Measurements from ENCODE around the gene FADS2.

FADS2 gene
- total RNA-seq: 0.67 to 12.2 reads per million in 2 donors

GRCh38 chr11:61827571-61828378 lies at the start of gene FADS2:
TSS of gene FADS2 (plus strand) at chr11:61828300. CDS start at chr11:61828391, 91 bp downstream.
- peak in 3 of 5 experiments; percentile 29 to 91 (median 44) for DNase-seq

DNA sequence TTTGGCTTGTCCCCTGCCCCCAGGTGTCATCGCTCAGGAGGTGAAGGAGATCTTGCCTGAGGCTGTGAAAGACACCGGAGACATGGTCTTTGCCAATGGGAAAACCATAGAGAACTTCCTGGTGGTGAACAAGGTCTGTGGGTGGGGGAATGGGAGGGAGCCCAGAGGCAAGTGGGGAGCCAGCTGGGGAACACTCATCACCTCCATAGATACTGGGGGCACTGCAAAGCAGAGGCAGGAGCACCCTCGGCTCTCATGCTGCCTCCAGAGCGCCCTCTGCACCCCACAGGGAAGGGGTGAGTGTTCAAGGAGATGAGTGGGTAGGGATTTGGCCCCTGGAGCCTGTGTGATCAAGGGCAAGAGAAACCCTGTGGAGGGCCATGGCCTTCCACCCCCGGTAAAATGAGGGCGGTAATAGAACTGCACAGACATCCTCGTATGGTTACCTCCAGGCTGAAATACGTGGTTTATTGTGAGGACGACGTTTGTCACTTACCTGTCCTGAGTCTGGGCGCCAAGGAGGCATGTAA lies 49.7 kb upstream of the FADS2 start:
- no peak for DNase-seq

DNA sequence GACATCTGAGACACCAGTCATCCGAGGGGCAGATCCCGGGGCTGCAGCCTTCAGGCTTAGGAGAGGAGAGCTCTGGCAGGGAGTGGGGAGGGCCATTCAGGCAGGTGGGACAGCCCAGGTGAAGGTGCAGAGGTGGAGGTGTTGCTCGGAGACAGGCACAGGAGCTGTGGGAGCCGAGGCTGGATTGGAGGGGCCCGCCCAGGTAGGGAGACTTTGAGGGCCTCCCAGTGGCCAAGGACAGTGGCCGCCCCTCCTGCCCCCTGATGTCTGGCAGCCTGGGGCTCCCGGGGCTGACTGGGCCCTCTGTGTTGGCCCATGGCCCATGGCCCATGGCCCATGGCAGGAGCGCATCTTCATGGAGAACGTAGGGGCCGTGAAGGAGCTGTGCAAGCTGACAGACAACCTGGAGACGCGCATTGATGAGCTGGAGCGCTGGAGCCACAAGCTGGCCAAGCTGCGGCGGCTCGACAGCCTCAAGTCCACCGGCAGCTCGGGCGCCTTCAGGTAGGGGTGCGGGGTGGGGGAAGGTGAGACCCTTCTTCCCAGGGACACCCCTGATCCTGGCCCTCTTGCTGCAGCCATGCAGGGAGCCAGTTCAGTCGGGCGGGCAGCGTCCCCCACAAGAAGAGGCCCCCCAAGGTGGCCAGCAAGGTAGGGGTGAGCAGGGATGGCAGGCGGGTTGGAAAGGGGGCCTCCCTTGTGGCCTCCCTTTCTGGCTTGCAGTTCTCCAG lies 49.0 kb upstream of the FADS2 start:
- DNase-seq: no peak

- no peak for DNase-seq
Measured at GRCh38 chr11:61779666-61780525, 48.2 kb upstream of the FADS2 start.

DNA sequence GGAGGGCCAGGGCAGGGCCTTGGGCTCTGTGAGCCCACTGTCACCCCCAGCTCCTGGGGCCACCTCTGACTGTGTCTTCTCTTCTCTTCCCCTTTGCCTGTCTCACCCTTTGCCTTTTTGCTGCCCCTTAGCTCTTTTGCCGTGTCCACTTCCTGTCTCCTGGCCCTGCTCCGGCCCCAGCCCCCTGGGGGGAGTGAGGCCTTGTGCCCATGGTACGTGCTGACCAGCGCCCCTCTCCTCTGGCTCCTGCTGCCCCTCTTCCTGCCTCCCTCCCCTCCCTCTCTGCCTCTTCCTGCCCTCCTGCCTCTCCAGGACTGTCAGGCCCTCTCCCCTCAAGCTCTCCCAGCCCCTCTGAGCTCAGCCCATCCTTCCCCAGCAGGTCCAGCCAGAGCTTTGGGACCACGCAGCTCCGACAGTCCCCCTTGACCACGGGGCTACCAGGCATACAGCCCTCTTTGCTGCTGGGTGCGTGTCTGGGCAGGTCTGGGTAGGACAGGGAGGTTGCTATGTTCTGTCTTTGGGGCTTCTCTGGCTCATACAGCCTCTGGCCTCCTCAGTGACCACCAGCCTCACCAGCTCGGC lies 47.4 kb upstream of the FADS2 start:
- no peak for DNase-seq

DNA sequence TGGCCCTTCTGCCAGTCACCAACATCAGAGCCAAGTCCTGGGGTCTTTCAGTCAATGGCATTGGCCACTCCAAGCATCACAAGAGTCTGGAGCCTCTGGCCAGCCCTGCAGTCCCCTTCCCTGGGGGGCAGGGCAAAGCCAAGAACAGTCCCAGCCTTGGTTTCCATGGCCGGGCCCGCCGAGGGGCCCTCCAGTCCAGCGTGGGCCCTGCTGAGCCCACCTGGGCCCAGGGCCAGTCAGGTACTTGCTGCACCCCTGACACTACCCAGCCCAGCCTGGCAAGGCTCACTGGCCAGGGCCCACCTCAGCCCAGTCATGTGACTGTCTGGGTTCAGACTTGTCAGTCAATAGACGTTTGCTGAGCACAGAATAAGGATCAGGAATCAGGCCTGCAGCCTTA lies 46.5 kb upstream of the FADS2 start:
- DNase-seq: no peak

GRCh38 chr11:61782299-61782698 lies 45.8 kb upstream of the FADS2 start:
- DNase-seq: no peak

DNA sequence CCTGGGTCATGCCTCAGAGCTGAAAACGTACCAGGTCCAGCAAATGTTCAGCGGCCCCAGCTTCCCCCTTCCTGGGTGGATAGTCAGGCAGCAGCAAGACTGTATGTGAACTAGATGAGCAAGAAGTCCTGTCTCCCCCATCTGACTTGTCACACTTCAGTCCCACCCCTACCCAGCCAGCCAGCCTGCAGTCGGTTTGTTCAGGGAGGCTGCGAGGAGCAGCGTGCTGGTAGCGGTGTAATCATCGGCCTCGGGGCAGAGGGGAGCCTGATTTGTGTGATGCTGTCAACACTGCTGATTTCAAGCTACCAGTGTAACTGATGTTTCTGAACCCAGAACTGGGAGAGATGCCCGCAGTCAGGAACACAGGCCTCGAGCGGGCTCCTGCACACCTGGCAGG lies 45.3 kb upstream of the FADS2 start:
- DNase-seq: no peak

GRCh38 chr11:61783717-61784505 lies 44.2 kb upstream of the FADS2 start:
- DNase-seq: no peak

DNA sequence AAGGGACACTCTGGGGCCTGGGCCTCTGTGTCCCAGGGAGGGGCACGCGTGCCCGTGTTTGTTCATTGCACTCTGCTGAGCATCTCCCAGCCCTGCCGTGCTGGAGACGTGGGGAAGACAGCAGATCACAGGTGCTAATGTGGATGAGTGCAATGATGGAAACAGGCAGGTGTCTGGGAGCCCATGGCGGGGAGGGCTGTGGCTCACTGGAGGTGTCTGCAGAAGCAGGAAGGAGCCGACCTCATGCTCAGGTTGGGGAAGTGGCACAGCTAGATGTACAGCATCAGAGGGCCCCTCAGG lies 43.6 kb upstream of the FADS2 start:
- DNase-seq: no peak

DNA sequence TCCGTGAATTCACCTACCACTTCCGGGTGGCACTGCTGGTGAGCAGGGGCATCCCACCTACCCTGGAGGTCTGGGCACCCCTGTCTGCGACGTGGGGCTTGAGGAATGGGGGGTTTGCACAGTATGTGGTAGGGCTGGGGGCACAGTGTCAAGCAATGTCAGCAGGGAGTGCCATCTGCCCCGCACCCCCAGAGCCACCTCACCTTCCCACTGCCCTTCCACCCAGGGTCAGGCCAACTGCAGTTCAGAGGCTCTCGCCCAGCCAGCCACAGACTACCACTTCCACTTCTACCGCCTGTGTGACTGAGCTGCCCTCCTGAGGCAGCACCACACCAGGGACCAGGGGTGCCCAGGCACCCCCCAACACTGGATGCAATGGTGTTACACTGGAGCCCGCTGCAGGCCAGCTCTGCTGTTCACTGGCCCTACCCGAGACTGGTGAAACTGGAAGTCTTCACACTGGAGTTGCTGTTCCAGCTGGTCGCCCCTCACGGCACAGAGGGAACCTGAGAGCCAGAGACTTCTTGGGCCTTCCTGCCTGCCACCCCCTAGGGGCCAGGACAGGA lies 42.2 kb upstream of the FADS2 start:
- no peak for DNase-seq

- peak in 1 of 5 experiments; percentile 28 for DNase-seq
Measured at GRCh38 chr11:61787928-61788491, 40.1 kb upstream of the FADS2 start.

- peak in 4 of 5 experiments; percentile 14 to 80 (median 28) for DNase-seq
Measured at GRCh38 chr11:61791737-61792309, 36.3 kb upstream of the FADS2 start.

GRCh38 chr11:61792310-61793082 lies 35.6 kb upstream of the FADS2 start, which contains the start of the genes FEN1 and TMEM258:
TSS of gene FEN1 (plus strand) at chr11:61792911. CDS start at chr11:61795362, 2,451 bp downstream.
TSS of gene TMEM258 (minus strand) at chr11:61792599. CDS start at chr11:61792558, 41 bp downstream.
- DNase-seq: peak; percentile 73 to 96 (median 82)

GRCh38 chr11:61793083-61793828 lies 34.8 kb upstream of the FADS2 start:
- DNase-seq: no peak

- no peak for DNase-seq
Measured at GRCh38 chr11:61793829-61794204, 34.3 kb upstream of the FADS2 start.

DNA sequence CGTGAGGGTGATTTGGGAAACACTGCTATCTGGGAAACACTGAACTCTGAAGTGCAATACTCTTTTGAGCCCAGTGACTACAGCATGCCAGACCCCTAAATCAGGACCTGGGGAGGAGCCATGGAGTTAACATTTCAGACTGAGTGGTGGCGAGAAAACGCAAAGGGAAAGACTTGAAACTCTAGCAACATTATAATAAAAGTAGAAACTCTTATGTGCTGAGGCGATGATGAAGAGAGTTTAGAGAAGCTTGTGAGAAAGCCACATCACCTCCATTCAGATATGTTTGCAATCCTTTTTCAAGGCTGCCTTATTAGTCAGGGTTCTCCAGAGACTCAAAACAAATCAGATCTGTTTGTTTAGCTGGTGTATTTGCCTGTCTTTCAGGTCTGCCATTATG lies 33.5 kb upstream of the FADS2 start:
- DNase-seq: no peak

GRCh38 chr11:61795459-61795858 lies 32.6 kb upstream of the FADS2 start:
- no peak for DNase-seq

All from T-helper 2 cell (primary cell).